GM12878 (cell line): Measurements from ENCODE around the gene CADM2. TPM values are rescaled to one million over a fixed set of nuclear protein-coding genes. Genes with fewer than 3 reads are reported as not detected.

Experiments used
- ATAC-seq: fragments of 200-7000 bp; cut with Tn5 transposase; 3 replicates; pipeline ENCODE4 v1.9.1; 2020; ENCODE audit warnings: mild to moderate bottlenecking, moderate library complexity
- BruUV-seq: library from RNA; stranded (reverse); fragments of 400-500 nt; replicated peaks from 2 replicates; lab custom pipeline; 2021; lab: Mats Ljungman, UMichigan
- CTCF ChIA-PET: fragments of 300-600 bp; sonication (Branson Sonifier 250); formaldehyde crosslinking; extraction: SDS; loops from one replicate; lab custom pipeline; 2021; ENCODE audit warnings: inconsistent platforms; lab: Yijun Ruan, JAX
- POLR2A ChIA-PET: fragments of 350-600 bp; formaldehyde crosslinking; extraction: SDS; loops from one replicate; lab custom pipeline; 2021; ENCODE audit warnings: inconsistent platforms; lab: Charles Lee
- RAD21 ChIA-PET: fragments of 300-600 bp; sonication (Branson Sonifier 250); formaldehyde crosslinking; loops from one replicate; lab custom pipeline; 2023; ENCODE audit warnings: antibody characterized with exemption; ENCODE audit not compliant: unreplicated experiment; lab: Charles Lee
- SMC1A ChIA-PET: fragments of 300-600 bp; sonication (Branson Sonifier 250); formaldehyde crosslinking; loops from one replicate; lab custom pipeline; 2023; ENCODE audit not compliant: unreplicated experiment, uncharacterized antibody; lab: Charles Lee
- DNase-seq: peaks from one replicate; pipeline ENCODE4 v3.0.0-alpha.2; 2011; ENCODE audit warnings: low read depth, low spot score
- FAIRE-seq: peaks from 3 replicates; lab custom pipeline; 2011; peaks lifted over from hg19 to GRCh38; lab: Jason Lieb, UNC
- H2AFZ ChIP-seq: 2 replicates; pipeline ENCODE4 v1.6.0; 2011; ENCODE audit warnings: low read depth, low read length, control low read depth; ENCODE audit not compliant: control insufficient read depth
- H3K27ac ChIP-seq: 2 replicates; pipeline ENCODE4 v1.5.1; 2011; ENCODE audit warnings: control low read depth; ENCODE audit not compliant: control insufficient read depth, insufficient read depth
- H3K27me3 ChIP-seq, 2 experiments: replicated peaks in 1 of 2; 2 replicates each; pipeline versions ENCODE4 v1.6.0 to v1.6.1; 2011; ENCODE audit warnings: low read length in 1 of 2; ENCODE audit not compliant: control insufficient read depth in 2 of 2, insufficient read depth in 2 of 2
- H3K36me3 ChIP-seq, 2 experiments: 2 replicates each; pipeline ENCODE4 v1.5.1; 2011; ENCODE audit warnings: low read length in 1 of 2; ENCODE audit not compliant: control insufficient read depth in 2 of 2, insufficient read depth in 2 of 2
- H3K4me1 ChIP-seq: 2 replicates; pipeline ENCODE4 v1.6.1; 2011; ENCODE audit warnings: mild to moderate bottlenecking, low read length, moderate library complexity, mixed read lengths; ENCODE audit not compliant: control insufficient read depth, insufficient read depth
- H3K4me2 ChIP-seq: 2 replicates; pipeline ENCODE4 v1.6.0; 2011; ENCODE audit warnings: control low read depth; ENCODE audit not compliant: control insufficient read depth, insufficient read depth
- H3K4me3 ChIP-seq: fragments of 200-600 bp; sonication (generic); 2 replicates; pipeline ENCODE4 v1.5.1; 2016
- H3K79me2 ChIP-seq: 2 replicates; pipeline ENCODE4 v1.6.0; 2011; ENCODE audit warnings: low read length; ENCODE audit not compliant: control insufficient read depth, insufficient read depth
- H3K9ac ChIP-seq: 2 replicates; pipeline ENCODE4 v1.8.0; 2011; ENCODE audit warnings: low read length, control low read depth, mixed read lengths; ENCODE audit not compliant: control insufficient read depth, insufficient read depth
- H3K9me3 ChIP-seq: replicated peaks from 3 replicates; pipeline ENCODE4 v1.5.1; 2011; ENCODE audit warnings: mild to moderate bottlenecking, low read length; ENCODE audit not compliant: control insufficient read depth, insufficient read depth
- H4K20me1 ChIP-seq: 2 replicates; pipeline ENCODE4 v1.6.0; 2011; ENCODE audit not compliant: control insufficient read depth, insufficient read depth
- CEBPB ChIP-seq, 2 experiments: fragments of 150-350 bp in 1 of 2; IDR thresholded peaks; 2 replicates each; pipeline ENCODE4 v1.6.1; 2012 to 2014; ENCODE audit warnings: low read depth in 2 of 2, low read length in 2 of 2, borderline replicate concordance in 1 of 2, inconsistent platforms in 1 of 2
- FOXM1 ChIP-seq: IDR thresholded peaks from 2 replicates; pipeline ENCODE4 v1.6.1; 2012; ENCODE audit warnings: low read depth, mild to moderate bottlenecking, inconsistent platforms, low read length, moderate library complexity
- GABPA ChIP-seq: IDR thresholded peaks from 2 replicates; pipeline ENCODE4 v1.6.1; 2014; ENCODE audit warnings: antibody characterized with exemption, low read depth, mild to moderate bottlenecking, inconsistent platforms
- GATAD2B ChIP-seq: fragments of 450-650 bp; conservative IDR thresholded peaks from 2 replicates; pipeline ENCODE4 v1.6.1; 2017; ENCODE audit warnings: low read depth, mild to moderate bottlenecking, moderate library complexity
- NFIC ChIP-seq: IDR thresholded peaks from 2 replicates; pipeline ENCODE4 v1.6.1; 2012; ENCODE audit warnings: low read depth, mild to moderate bottlenecking, inconsistent platforms, low read length, moderate library complexity
- ZBTB40 ChIP-seq: fragments of 450-650 bp; IDR thresholded peaks from 2 replicates; pipeline ENCODE4 v1.6.1; 2016; ENCODE audit warnings: mild to moderate bottlenecking, moderate library complexity, borderline replicate concordance
- ZNF687 ChIP-seq: fragments of 450-650 bp; IDR thresholded peaks from 2 replicates; pipeline ENCODE4 v1.6.1; 2017; ENCODE audit warnings: mild to moderate bottlenecking, moderate library complexity
- WGBS: methylation state at CpG from one replicate; pipeline ENCODE4 v1.1.6; 2016; ENCODE audit warnings: low lambda C conversion rate; ENCODE audit not compliant: insufficient replicate concordance, insufficient coverage; ENCODE audit errors: missing lambda C conversion rate; 5-methylcytosine and 5-hydroxymethylcytosine counted together
- in situ Hi-C: fragments of 300-500 bp; cut with MboI; formaldehyde crosslinking; loops from 9 replicates; pipeline ENCODE4 v1.14.3; 2018; ENCODE audit warnings: mixed read lengths
- intact Hi-C: fragments of 100-400 bp; cut with micrococcal nuclease; formaldehyde crosslinking; loops from one replicate; pipeline ENCODE4 v1.14.2; 2022; ENCODE audit not compliant: unreplicated experiment
- polyA plus RNA-seq, 11 experiments: library from polyadenylated mRNA; depleted of rRNA in 4 of 11; unstranded in 6 of 11; stranded (reverse) in 5 of 11; fragments of >200 nt; fragmentation: Nextera tagmentation in 4 of 11; fragmentation: Illumina TruSeq in 1 of 11; extraction: Ambion mirVana in 4 of 11; extraction: Trizol in 1 of 11; gene quantifications; 1 replicate in 1 of 11; 2 replicates in 10 of 11; pipeline versions ENCODE4 v1.2.1 to v1.2.3, GENCODE V29; 2011 to 2016; ENCODE audit warnings: inconsistent platforms in 2 of 11, missing spikeins in 2 of 11, low read depth in 1 of 11
- total RNA-seq, 4 experiments: library from RNA; depleted of rRNA in 3 of 4; stranded (reverse); fragments of >200 nt in 3 of 4; fragmentation: Illumina TruSeq in 1 of 4; extraction: Trizol in 1 of 4; gene quantifications; 2 replicates each; pipeline versions ENCODE4 v1.2.1 to v1.2.3, GENCODE V29; 2013 to 2021

Gene CADM2
- total and polyA plus RNA-seq, 10 of the 15 experiments (the other 5 are each of a cell fraction or from before 2014, with no cell fraction given): 0.13 TPM; not detected in 9

- POLR2A ChIA-PET: no interaction called here
- RAD21 ChIA-PET: no interaction called here
Observed at GRCh38 chr3:85162905-85163304, 204.1 kb downstream of the CADM2 start.

More at GRCh38 chr3:85162905-85163304, 204.1 kb downstream of the CADM2 start:
- SMC1A ChIA-PET: no interaction called here
- ATAC-seq: no peak
- in situ Hi-C loops: no loop called here
- no peaks in the 10 kb centered on the region for H4K20me1 ChIP-seq
- BruUV-seq: no TSS peak
- intact Hi-C loops: no loop called here
- H3K4me2 ChIP-seq: no peak overlapping the region
- no peak overlapping the region for H3K9ac ChIP-seq
- H2AFZ ChIP-seq: no peak overlapping the region
- no peak for DNase-seq
- H3K36me3 ChIP-seq: no peaks in the 10 kb centered on the region
- H3K79me2 ChIP-seq: no peaks in the 10 kb centered on the region
- CTCF ChIA-PET: no interaction called here
- H3K4me3 ChIP-seq: no peak overlapping the region
- WGBS: 91% methylated on average over 1 of the region's 1 CpG
- no peak for FAIRE-seq
- TF ChIP-seq GATAD2B (no peak), CEBPB (IDR thresholded peaks at IDR 0.05; ENCODE audit: borderline replicate concordance in 1 of 2, low read depth in 2 of 2, low read length in 2 of 2) (no peak), GABPA (no peak), FOXM1 (no peak), NFIC (no peak), ZBTB40 (no peak), ZNF687 (no peak)
- no peaks in the 10 kb centered on the region for H3K9me3 ChIP-seq
- H3K27me3 ChIP-seq: no peaks in the 10 kb centered on the region
- H3K27ac ChIP-seq: no peak overlapping the region
- no peaks in the 10 kb centered on the region for H3K4me1 ChIP-seq
